HG02642 (cell line): ENCODE results near the gene CALML5.
"Not testable (repeated sequence)": the region's sequence is repeated elsewhere in the genome, so short reads cannot be mapped to it uniquely, and the experiment has no call there.

Experiments used
- ATAC-seq: cut with Tn5 transposase; IDR thresholded peaks from one replicate; pipeline ENCODE4 v1.9.1; 2021; ENCODE audit warnings: mild to moderate bottlenecking; ENCODE audit not compliant: unreplicated experiment, poor library complexity

CALML5 gene

DNA sequence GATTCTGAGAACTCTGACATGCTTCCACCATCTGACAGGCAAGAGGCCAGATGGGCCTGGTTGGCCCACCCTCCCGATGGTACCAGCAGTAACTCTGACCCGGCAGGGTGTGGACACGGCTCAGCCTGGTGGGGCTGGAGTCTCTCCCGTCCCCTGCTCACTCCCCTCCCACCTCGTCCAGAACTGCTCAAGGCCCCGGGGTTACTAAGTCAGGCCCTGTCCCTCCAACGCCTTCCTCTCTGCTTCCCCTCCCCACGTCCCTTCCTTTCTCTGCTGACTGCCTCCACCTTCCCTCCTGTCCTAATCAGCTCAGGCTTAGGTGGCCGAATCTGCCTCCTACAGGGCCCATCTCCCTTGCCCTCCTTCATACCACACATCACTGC is 12.5 kb downstream of the CALML5 start:
- ATAC-seq: no peak

DNA sequence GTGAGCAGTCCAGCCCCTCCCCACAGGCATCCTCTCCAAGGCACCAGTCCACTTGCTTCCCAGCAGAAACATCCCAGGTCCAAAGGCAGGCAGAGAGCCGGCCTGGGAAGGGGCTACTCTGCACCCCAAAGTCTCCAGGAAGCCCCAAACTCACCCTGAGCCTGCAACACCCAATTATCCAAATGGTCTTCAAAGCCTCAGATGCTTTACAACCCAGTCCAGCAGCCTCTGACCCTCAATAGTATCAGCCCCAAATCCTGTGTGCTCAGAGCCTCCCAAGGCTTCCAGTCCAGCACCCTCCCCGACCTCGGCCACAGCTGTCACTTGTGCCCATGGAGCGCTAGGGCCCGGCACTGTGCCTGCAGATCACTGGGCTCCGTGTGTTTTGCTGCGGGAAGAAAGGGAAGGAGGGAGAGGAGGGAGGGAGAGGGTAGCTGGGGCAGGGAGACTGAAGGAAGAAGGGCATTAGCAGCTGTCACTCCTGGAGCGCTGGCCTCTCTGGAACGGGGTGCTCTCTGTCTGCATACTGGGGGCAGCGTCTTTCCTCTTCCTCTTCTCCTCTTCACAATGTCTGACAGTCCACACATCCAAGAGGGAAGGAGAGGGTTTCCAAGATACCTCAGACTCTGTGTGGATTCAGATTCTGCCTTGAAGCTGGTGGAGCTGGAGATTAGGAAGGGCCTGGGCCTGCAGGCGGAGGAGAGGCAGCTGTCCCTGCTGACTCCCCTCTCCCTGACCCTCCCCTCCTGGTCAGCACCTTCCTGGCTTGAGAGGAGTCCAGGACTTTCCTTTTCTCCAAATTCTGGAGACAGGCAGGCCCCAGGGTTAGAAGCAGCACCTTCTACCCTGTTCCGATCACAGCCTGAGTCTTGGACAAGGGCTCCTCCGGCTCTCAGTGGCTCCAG is 13.2 kb downstream of the CALML5 start:
- no peak for ATAC-seq

DNA sequence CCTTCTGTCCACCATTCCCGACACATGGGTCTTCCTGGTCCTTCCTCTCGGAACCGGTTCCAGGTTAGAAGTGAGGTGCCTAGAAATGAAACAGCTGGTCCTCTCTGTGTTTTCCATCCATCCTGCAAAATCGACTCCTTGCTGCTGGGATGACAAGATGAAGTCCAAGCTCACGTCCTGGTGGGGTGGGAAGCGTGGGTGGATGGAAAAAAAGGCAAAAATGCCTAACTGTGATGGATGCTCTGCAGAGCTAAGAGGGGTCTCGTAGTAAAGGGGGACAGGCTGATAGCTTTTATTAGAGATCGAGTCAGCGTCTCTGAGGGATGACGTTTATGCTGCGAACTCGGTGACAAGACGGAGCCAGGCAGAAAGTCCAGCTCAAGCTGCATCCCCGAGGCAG is 14.1 kb downstream of the CALML5 start:
- ATAC-seq: no peak

DNA sequence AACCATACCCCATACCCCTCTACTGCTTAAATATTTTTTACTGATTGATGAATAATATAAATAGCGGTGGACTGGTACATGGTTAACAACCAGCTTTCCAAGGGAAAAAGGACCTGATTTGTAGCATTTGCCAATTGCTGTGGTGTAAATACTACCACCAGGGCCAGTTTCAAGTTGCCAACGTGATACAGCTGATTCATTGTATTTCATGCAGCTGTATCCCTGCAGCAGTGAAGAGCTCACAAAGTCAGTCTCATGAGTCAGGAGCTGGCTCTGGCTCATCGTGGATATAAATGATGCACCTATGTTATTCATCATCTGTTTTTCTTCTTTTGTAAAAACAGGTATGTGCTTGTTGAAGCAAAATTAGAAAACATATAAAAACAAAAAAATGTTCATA is 15.2 kb downstream of the CALML5 start:
- no peak for ATAC-seq

DNA sequence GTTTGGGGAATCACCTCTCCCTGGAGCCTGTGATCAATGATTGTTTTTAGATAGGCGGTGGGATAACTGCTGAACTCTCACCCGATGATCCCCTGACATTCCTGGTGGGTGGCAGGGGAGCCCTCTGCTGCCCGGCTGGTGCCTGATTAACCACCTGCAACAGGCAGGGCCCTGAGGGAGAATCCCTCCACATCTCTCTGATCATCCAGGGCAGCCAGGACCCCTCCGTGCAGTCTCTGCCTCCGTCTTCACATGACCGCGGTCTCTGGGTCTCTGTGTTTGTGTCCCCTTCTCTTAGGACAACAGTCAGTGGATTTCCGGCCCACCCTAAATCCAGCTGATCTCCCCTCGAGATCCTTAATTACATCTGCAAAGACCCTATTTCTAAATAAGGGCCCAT is 17.4 kb downstream of the CALML5 start:
- no peak for ATAC-seq

DNA sequence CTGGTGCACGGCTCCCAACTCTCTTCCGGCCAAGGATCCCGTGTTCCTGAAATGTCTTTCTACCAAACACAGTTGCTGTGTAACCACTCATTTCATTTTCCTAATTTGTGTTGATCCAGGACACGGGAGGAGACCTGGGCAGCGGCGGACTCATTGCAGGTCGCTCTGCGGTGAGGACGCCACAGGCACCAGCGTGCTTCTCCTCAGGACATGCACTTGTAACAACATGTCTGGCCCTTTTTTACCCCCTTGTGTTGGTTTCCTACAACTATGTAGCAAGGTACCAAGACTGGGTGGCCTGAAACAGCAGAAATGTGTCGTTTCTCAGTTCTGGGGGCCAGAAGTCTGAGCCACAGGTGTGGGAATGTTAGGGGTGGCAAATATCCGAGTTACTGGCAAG is 18.2 kb downstream of the CALML5 start:
- ATAC-seq: no peak

DNA sequence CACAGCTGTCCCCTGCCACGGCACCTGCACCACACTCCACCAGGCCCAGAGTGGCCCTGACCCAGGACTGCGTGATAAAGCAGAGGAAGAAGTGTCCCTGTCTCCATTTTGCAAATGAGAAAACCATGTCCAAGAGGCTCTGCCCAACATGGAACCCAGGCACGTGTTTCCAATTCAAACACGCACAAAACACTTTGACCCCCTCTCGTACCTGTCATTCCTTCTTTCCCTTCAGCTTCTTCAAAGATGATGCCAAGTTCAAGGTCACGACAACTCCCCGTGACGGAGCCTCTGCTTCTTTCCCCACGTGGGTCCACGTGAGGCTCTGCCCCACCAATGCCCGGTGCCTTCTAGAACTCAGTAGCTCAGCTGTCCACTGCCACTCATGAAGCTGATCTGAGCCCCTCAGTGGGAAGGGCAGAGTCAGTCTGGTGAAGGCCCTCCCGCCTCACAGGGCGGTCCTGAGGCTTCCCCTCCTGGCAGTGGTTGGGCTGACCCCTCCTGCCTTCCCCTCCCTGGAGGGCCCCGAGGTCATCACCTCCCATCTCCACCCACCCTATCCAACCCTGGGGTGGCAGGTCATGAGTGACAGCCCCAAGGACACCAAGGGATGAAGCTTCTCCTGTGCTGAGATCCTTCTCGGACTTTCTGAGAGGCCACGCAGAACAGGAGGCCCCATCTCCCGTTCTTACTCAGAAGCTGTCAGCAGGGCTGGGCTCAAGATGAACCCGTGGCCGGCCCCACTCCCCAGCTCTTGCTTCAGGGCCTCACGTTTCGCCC is 19.0 kb downstream of the CALML5 start:
- ATAC-seq: no peak

DNA sequence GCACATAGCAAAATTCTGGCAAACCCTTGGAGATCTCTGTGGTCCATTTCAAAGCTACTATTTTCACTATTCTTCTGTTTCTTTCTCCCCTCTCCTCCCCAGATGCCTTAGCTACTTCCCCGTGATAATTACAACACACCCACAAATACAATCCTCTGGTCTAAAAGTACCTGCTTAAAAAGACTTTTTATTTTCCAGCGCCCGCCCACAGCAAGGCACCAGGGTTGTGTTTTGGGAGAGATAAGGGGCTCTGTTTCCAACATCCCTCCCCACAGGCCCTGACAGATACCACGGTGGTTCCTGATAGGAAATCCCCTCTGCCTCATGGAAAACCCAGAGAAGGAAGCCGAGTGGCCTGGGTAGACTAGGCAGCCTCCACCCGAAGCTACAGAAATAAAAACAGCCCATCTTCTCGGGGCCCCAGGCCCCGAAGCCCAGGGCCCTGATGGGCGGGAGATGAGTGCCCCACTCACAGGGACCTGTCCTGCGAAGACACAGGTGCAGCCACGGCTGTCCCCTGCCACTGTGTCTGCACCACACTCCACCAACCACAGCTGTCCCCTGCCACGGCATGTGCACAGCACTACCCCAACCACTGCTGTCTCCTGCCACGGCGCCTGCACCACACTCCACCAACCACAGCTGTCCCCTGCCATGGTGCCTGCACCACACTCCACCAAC is 19.7 kb downstream of the CALML5 start:
- ATAC-seq: no peak

DNA sequence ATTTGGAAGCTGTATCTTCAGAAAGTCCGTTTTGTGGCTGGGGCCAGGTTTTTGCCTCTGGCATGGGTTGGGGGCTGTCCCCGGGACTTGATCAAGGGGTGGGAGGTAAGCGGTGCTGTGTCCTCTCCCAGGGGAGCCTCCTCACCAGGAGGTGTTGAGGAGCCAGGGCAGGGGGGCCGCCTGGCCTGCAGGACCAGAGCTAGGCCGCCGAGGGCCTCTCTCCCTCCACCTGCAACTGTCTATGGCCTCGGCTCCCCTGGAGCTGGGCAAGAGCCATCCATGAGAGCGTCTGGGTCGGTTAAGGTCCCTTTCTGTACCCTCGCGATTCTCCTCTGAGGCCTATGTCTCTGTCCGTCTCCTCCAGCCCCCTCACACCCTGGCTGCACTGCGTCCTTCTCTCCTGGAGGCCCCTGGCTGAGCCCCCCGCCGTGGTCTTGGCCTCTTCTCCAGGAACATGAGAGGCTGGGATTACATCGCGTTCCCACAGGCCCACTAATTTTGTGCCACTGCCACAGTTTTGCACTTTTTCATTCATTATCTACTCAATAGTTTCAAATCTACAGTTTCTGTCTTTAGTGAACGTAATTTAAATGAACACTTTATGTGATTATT is 20.6 kb downstream of the CALML5 start:
- no peak for ATAC-seq

DNA sequence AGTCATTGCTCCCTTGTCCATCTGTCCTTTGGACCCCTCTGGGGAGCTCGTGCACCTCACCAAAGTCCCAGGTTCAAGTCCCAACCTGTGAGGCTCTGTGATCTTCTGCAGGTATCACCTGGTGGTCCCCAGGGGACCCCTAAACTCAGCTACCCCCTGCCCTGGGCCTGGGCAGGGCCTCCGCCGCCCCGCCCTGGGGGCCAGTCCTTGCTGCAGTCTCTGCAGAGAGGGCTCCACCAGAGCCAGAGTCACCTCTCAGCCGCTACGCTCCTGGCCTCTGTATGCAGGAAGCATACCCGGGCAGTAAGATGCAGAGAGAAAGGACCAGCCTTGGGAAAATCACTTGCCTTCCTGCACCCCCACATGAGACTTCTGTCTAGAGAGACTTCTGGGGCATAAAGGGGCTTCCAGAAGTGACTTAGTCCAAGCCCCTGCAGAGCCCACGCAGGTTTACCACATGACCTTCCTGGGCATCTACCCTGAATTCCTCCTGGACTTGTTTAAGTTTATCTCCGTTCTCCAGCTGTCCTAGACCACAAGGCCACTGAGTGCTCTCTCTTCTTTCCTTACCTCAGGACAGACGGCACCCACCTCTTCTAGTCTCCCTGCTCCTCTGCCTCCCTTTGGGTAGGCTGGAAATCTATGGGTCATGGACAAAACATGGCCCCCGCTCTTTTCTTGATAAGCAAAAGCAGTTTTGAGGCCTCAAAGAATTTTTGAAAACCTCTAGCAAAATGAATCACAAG is 21.2 kb downstream of the CALML5 start:
- ATAC-seq: no peak

DNA sequence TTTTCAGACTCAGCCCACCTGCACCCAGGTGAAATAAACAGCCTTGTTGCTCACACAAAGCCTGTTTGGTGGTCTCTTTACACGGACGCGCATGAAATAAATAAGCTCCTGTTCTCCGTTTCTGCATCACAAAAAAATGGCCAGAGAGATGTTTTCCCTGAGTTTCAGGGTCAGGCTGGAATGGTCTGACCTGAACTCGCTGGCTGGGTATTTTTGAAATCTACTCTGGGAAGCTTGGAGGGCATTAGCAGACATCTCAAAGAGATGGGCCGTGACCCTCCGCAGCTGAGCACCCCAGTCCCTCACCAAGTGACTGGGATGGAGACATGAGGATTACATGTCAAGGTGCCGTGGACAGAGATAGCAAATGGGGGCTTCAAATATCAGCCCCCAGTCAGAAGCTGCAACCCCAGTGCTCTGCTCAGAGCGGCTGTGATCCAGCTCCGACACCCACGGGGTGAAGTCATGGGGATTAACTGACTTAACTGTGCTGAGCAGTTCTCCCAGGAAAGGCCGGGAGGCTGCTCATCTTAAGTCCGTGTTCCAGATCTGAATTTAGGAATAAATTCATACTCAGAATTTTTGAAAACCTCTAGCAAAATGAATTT is 22.3 kb downstream of the CALML5 start:
- no peak for ATAC-seq

DNA sequence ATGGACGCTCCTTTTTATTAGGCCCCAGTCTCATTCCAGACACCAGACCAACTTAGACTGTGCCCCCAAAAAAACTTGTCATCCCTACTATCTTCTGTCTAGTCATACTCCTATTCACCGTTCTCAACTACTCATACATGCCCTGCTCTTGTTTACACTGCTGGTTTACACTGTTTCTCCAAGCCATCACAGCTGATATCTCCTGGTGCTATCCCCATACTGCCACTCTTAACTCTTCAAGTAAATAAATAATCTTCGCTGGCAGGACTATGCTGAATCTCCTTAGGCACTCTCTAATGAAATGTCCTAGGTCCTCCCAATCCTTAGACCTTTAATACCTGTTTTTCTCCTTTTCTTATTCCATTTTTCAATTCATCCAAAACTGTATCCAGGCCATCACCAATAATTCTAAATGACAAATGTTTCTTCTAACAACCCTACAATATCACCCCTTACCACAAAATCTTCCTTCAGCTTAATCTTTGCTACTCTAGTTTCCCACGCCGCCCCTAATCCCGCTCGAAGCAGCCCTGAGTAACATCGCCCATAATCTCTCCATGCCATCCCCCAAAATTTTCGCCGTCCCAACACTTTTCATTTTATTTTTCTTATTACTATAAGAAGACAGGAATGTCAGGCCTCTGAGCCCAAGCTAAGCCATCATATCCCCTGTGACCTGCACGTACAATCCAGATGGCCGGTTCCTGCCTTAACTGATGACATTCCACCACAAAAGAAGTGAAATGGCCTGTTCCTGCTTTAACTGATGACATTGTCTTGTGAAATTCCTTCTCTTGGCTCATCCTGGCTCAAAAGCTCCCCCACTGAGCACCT is 23.2 kb downstream of the CALML5 start:
- not testable (repeated sequence) for ATAC-seq

DNA sequence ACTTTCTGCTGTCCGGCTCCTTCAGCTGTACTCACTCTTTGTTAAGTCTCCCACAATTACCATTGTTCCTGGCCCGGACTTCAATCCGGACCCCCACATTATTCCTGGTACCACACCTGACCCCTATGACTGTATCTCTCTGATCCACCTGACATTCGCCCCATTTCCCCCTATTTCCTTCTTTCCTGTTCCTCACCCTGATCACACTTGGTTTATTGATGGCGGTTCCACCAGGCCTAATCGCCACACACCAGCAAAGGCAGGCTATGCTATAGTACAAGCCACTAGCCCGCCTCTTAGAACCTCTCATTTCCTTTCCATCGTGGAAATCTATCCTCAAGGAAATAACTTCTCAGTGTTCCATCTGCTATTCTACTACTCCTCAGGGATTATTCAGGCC is 24.3 kb downstream of the CALML5 start:
- ATAC-seq: not testable (repeated sequence)

DNA sequence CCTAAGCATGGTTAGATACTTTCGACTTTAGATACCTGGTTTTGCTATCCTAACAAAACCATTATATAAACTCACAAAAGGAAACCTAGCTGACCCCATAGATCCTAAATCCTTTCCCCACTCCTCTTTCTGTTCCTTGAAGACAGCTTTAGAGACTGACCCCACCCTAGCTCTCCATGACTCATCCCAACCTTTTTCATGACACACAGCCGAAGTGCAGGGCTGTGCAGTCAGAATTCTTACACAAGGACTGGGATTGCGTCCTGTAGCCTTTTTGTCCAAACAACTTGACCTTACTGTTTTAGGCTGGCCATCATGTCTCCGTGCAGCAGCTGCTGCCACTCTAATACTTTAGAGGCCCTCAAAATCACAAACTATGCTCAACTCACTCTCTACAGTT is 24.7 kb downstream of the CALML5 start:
- not testable (repeated sequence) for ATAC-seq

DNA sequence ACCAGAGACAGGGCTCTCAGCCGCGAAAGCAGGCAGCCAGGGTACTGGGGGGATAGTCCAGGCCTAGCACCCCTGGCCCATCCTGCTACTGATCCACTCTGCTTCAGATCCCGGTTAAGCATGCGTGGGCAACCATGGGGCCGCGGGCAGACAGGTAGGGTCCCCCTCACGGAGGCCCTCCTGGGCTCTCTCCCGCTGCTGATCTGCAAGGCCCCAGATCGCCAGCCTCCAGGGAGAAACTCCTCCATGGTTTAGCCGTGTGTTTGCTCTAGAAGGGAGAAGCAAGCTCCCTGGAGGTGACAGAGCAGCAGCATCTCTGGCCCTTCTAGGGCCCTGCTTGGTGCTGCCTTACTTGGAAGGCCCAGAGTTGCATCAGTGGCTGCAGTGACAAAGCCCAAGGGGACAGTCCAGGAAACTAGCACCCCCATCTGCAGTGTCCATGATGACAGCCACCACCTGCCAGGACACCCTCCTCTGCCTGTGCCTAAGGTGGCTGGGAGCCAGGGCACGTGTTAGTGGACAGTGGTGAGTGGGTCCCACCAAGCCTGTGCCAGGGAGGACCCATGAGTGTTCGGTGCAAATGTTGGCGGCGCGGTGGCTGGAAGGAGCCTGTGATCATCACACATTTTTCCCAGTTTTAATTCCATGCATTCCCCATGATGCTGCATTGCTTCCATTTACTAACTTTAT is 29.2 kb downstream of the CALML5 start:
- ATAC-seq: no peak

DNA sequence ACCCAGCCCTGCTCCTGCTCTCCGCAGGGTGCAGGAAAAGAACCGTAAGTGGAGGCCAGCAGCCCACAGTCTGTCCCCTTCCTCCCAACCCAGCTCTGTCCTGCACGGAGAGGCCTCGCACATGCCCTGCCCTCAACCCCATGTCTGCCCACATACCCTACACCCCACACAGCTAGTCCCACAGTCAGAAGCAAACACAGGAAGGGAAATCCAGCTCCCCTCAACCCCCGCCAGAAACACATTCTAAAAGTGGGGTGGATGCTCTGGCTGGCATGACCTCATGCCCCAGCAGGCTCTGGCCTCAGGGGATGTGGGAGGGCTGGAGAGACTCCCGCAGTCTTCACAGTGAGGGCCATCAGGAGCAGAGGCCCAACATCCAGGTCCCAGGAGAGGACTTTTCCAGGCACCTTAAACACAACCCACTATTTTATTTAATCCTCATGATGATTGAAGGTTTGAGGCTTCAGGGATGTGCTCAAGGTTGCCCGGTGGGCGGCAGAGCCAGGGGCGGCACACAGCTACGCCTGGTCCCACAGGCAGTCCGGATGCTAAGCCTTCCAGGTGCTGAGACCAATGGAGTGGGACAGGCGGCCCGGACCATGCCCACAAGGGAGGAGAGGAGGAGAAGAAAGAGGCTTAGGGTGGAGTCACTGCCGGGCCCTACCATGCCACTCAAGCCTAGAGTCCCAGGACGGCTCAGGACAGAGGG is 29.9 kb downstream of the CALML5 start:
- no peak for ATAC-seq

DNA sequence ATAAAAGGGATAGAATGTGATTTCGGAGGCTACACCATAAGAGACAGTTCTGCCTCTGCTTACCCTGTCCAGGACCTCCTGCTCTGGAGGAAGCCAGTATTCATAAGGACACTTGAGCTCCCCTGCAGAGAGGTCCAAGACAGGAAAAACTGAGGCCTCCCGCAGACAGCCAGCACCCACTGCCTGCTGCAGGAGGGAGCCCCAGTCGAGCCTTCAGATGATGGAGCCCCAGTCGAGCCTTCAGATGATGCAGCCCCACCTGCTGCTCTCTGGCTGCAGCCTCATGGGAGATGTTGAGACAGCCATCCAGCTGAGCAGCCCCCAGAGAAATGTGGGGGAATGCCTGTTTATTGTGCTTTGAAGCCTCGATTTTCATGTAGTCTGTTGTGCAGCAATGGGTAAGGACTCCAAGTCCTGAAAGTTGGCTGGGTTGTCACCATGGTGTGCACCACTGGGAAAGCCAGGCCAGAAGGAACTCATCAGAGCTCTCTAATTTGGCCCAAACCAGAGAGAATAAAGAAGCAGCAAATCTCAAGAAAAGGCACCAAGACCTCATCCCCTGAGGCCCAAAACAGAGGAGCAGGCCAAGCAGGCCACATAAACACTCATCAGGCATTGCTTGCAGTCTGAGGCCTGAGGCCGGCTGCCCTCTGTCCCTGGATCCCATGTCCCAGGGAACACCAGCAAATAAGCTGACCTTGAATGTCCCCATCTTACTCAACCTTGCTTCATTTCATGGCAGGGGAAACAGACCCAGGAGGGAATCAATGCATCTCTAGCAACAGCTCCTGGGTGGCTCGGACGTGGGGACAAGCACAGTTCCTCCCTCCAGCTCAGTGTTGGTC is 30.9 kb downstream of the CALML5 start:
- ATAC-seq: no peak
